Fibroblast of skin of right biceps (primary cell): ENCODE results near the gene ZNF2.

Source experiments
- DNase-seq: peaks from one replicate; pipeline ENCODE4 v3.0.0-alpha.2; 2013

ZNF2 gene

DNA sequence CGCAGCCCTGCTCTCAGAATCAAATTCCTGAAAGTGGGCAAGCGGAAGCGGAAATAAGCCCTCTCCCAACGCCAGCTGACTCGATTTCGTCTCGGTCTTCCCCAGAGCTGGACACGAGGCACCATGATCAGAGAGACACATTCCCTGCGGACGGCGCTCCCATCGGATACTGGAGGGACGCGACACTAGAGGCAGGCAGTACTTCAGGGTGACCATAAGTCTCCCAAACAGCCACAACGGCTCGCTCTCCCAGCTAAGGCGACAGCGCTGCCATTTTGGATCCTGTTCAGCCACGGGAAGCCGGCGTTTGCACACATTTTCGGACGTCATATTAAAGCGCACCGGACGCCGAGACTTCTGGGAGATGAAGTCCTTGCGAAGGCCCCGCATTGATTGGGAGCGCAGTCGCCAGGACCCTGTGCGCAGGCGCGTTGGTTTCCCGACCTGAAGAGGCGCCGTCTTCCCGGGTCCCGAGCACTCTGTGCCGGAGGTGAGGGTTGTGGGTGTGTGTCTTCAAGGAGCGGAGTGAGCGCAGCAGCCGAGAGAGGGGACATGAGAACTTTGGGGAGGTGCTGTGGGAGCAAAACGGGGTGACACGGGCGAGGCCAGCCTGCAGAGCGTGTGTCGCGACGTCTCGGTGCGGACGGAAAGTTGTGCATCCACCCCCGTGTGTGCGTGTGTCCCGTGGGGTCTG, at the start of gene ZNF2:
TSS of gene ZNF2 (plus strand) at position 439 of the 694 bp plus-strand sequence. CDS start 10,418 bp downstream, outside the sequence.
- peak; percentile 98 for DNase-seq

- no peak for DNase-seq
Observed at GRCh38 chr2:95121093-95121406, 44.6 kb upstream of the ZNF2 start.

DNA sequence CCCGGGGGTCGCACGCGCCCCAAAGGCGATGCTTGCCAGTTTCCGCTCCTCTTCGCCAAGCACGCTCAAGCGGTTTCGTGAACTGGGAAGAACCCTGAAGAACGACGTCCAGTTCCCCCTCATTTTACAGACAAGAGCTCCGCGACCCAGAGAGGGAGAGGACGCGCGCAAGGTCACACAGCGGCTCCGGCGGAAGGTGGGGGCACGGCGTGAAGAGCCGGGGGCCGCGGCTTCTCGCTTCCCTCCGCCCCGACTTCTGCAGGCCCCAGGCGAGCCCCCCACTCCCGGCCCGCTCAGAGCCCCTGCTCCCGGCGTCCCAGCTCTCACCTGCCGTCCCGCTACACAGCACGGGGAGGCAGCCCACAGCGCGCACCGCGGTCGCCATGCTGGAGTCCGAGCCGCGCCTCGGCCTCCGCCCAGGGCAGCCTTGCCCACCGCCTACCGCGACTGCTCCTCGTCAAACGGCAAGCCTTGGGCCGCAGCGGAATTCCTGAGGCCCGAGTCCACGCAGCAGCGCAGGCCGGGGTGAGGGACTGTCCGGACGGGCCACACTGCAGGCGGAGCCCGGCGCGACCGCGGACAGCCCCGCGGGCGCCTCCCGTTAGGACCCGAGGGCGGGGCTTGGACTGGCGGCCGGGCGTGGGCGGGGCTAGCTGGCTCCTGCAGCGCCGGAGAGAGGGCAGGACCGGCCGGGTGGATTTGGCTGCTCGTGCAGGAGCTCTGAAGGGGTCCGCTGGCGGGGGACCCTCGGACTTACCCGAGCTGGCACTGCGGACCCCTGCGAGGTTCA, 44.0 kb upstream of the ZNF2 start, which contains the start of gene MRPS5:
TSS of gene MRPS5 (minus strand) at position 402 of the 790 bp plus-strand sequence. CDS start at position 385, 17 bp downstream.
- DNase-seq: peak; percentile 71

DNA sequence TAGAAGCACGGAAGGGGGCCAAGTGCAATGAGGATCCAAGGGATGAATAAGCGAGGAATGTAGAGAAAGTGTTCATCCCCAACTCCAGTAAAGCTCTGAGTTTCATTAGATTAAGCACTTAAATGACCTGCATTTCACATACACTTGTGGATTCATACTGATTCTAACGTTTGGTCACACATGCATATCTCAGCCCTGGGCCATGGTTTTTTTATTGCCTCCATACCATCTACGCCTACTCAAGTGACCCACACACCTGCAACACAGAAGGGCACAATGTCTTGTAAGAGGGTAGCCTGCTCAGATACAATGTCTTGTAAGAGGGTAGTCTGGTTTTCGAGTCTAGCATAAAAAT, 43.4 kb upstream of the ZNF2 start:
- DNase-seq: no peak

DNA sequence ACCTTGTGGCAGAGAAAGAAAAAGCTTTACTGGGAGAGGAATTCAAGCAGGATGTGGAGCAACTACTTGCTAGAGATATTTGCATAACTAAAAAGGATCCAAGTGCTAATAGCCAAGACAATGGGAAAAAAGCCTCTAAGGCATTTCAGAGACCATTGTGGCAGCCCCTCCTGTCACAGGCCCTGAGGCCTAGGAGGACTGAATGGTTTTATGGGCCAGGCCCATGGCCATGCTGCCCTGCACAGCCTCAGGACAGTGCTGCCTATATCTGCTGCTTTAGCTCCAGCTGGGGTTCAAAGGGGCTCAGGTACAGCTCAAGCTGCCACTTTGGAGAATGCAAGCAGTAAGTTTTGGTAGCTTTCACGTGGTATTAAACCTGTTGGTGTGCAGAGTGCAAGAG, 26.9 kb upstream of the ZNF2 start:
- DNase-seq: no peak

DNA sequence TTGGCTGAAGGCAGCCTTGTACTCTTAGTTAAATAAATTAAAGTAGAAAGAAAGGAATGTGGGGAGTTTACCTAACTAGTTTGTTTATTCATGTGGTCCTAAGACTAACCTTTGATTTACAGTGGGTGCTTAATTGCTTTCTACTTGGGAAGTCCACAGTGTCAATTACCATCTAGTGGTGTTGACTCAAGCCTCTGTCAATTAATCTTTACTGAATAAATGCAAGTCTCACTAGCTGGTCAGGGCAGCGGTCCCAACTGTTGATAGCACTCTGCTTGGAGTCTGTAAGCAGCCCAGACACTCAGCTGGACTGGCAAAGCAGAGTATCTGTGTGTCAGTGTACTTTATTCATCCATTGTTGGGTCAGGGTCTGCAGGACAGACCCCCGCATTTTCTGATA, 21.8 kb upstream of the ZNF2 start:
- no peak for DNase-seq

GRCh38 chr2:95149397-95149984, 16.1 kb upstream of the ZNF2 start:
- DNase-seq: no peak

DNA sequence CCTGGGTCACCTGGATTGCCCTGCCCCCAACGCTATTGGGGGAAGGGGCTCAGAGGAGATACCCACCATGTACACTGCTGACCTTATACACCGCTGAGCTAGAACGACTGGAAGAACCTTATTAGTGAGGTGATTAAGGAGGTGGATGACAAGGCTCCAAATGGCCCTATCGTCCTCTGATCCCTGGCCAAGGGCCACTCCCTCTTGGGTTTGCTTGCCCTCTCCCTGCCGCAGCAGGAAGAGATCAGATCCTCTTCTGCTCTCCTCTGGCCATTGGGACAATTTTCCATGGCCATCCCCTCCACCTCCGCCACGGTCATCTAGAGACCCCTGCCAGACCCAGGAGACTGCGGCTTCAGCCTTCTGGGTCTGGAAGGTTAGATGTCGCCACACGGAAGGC, 7.2 kb upstream of the ZNF2 start:
- no peak for DNase-seq

GRCh38 chr2:95158891-95159619, 6.6 kb upstream of the ZNF2 start:
- DNase-seq: peak; percentile 42

DNA sequence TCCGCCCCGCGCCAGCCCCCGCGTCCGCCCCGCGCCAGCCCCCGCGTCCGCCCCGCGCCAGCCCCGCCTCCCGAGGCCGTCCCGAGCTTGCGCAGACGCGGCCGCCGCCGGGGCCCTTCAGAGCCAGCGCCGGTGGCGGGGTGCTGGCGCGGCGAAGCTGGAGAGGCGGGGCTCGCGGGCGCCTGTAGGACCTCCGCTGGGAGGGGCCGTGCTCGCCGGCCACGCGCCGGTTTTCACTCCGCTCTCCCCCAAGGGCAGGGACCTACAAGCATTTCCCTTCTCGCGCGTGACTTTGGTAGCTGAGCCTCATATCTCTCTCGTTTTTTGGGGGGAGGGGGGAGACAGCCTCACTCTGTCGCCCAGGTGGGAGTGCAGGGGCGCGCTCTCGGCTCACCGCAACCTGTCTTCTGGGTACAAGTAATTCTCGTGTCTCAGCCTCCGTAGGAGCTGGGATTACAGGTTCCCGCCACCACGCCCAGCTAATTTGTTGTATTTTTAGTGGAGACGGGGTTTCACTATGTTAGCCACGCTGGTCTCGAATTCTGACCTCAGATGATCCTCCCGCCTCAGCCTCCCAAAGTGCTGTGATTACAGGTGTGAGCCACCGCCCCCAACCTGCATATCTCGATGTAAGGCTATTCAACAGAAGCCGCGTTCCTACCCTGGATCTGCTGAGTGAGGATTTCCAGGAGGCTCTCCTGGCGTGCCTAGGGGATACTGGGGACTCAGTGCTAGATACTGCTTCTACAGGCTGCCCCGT, 5.7 kb upstream of the ZNF2 start, which contains the start of gene ZNF514:
TSS of gene ZNF514 (minus strand) at position 159 of the 760 bp plus-strand sequence. CDS start 6,595 bp downstream, outside the sequence.
- DNase-seq: peak; percentile 77

GRCh38 chr2:95165030-95165370, 609 bp upstream of the ZNF2 start:
- DNase-seq: no peak

- DNase-seq: no peak
Observed at GRCh38 chr2:95166065-95166763, 605 bp downstream of the ZNF2 start.

GRCh38 chr2:95171902-95172301, 6.3 kb downstream of the ZNF2 start:
- no peak for DNase-seq

GRCh38 chr2:95174031-95174542, 8.5 kb downstream of the ZNF2 start:
- DNase-seq: peak; percentile 3

DNA sequence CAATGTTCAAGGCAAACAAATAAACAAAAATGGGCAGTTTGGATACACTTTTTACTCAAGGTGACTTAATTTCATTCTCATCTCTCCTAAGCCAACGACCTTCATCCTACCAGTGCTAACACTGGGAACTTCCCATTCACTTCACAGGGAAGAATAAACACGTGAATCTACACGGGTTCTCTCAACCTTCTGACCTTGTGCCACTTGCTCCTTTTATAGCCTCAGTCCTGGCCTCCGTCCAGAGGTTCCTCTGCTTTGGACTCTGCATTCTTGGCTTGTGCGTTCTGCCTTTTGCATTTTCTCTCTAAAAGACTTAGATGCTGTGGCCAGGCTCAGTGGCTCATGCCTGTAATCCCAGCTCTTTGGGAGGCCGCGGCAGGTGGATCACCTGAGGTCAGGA, 13.8 kb downstream of the ZNF2 start:
- no peak for DNase-seq

DNA sequence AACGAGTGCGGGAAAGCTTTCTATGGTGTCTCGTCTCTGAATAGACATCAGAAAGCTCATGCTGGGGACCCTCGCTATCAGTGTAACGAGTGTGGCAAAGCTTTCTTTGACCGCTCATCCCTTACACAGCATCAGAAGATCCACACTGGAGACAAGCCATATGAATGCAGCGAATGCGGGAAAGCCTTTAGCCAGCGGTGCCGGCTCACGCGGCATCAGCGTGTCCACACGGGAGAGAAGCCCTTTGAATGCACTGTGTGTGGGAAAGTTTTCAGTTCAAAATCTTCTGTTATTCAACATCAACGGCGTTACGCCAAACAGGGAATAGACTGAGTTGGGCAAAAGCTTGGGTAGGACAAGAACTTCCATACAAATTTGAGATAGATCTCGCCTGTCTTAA, 16.2 kb downstream of the ZNF2 start:
- DNase-seq: no peak

GRCh38 chr2:95185197-95185596, 19.6 kb downstream of the ZNF2 start:
- no peak for DNase-seq

DNA sequence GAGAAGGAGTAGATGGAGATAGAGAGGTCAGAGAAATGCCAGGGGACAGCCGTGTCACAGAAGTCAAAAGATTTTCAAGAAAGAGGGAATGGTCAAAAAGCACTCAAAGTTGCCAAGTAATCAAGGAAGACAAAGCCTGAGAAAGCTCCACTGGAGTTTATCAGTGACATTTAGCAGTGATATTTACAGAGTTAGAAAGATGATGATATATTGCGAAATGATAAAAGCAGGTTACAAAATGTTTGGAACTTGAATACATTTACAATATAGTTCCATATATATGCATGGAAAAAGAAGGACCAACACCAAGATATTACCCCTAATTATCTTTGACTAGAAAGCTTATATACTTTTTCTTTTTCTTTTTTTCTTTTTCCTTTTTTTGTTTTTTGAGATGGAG, 20.4 kb downstream of the ZNF2 start:
- no peak for DNase-seq

DNA sequence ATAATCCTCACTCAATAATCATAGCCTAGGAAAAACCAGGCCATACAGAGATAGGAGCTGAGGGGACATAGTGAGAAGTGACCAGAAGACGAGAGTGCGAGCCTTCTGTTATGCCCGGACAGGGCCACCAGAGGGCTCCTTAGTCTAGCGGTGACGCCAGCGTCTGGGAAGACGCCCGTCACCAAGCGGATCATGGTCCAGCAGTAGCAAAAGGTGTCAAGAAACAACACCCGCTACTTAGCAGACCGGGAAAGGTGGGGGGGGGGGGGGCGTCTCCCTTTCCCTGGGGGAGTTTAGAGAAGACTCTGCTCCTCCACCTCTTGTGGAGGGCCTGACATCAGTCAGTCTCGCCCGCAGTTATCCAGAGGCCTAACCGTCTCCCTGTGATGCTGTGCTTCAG, 27.3 kb downstream of the ZNF2 start:
- peak; percentile 19 for DNase-seq

GRCh38 chr2:95203911-95204310, 38.3 kb downstream of the ZNF2 start:
- no peak for DNase-seq

DNA sequence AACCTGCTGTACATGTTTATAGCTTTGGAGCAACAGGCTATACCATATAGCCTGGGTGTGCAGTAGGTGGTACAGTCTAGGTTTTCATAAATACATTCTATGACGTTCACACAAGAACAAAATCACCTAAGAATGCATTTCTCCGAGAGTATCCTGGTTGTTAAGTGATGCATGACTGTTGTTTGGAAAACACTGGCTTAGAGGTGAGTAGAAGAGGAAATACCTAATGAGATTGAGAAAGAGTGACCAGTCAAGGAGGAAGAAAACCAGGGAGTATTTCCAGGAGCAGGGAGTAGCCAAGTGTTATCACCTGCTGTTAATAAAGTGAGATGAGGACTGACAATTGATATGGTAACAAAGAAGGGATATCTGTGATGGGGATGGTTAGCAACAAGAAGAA, 38.8 kb downstream of the ZNF2 start:
- DNase-seq: no peak

- no peak for DNase-seq
Observed at GRCh38 chr2:95206096-95206495, 40.5 kb downstream of the ZNF2 start.
